GM12878 (cell line): Measurements from ENCODE around the gene PPP1R18. TPM values are rescaled to one million over a fixed set of nuclear protein-coding genes. Genes with fewer than 3 reads are reported as not detected.

Experiments used
- ATAC-seq: fragments of 200-7000 bp; cut with Tn5 transposase; 3 replicates; pipeline ENCODE4 v1.9.1; 2020; ENCODE audit warnings: mild to moderate bottlenecking, moderate library complexity
- BruUV-seq: library from RNA; stranded (reverse); fragments of 400-500 nt; replicated peaks from 2 replicates; lab custom pipeline; 2021; lab: Mats Ljungman, UMichigan
- CTCF ChIA-PET: fragments of 300-600 bp; sonication (Branson Sonifier 250); formaldehyde crosslinking; extraction: SDS; loops from one replicate; lab custom pipeline; 2021; ENCODE audit warnings: inconsistent platforms; lab: Yijun Ruan, JAX
- POLR2A ChIA-PET: fragments of 350-600 bp; formaldehyde crosslinking; extraction: SDS; loops from one replicate; lab custom pipeline; 2021; ENCODE audit warnings: inconsistent platforms; lab: Charles Lee
- RAD21 ChIA-PET: fragments of 300-600 bp; sonication (Branson Sonifier 250); formaldehyde crosslinking; loops from one replicate; lab custom pipeline; 2023; ENCODE audit warnings: antibody characterized with exemption; ENCODE audit not compliant: unreplicated experiment; lab: Charles Lee
- SMC1A ChIA-PET: fragments of 300-600 bp; sonication (Branson Sonifier 250); formaldehyde crosslinking; loops from one replicate; lab custom pipeline; 2023; ENCODE audit not compliant: unreplicated experiment, uncharacterized antibody; lab: Charles Lee
- DNase-seq: peaks from one replicate; pipeline ENCODE4 v3.0.0-alpha.2; 2011; ENCODE audit warnings: low read depth, low spot score
- FAIRE-seq: peaks from 3 replicates; lab custom pipeline; 2011; peaks lifted over from hg19 to GRCh38; lab: Jason Lieb, UNC
- H2AFZ ChIP-seq: 2 replicates; pipeline ENCODE4 v1.6.0; 2011; ENCODE audit warnings: low read depth, low read length, control low read depth; ENCODE audit not compliant: control insufficient read depth
- H3K27ac ChIP-seq: 2 replicates; pipeline ENCODE4 v1.5.1; 2011; ENCODE audit warnings: control low read depth; ENCODE audit not compliant: control insufficient read depth, insufficient read depth
- H3K27me3 ChIP-seq, 2 experiments: replicated peaks in 1 of 2; 2 replicates each; pipeline versions ENCODE4 v1.6.0 to v1.6.1; 2011; ENCODE audit warnings: low read length in 1 of 2; ENCODE audit not compliant: control insufficient read depth in 2 of 2, insufficient read depth in 2 of 2
- H3K36me3 ChIP-seq, 2 experiments: 2 replicates each; pipeline ENCODE4 v1.5.1; 2011; ENCODE audit warnings: low read length in 1 of 2; ENCODE audit not compliant: control insufficient read depth in 2 of 2, insufficient read depth in 2 of 2
- H3K4me1 ChIP-seq: 2 replicates; pipeline ENCODE4 v1.6.1; 2011; ENCODE audit warnings: mild to moderate bottlenecking, low read length, moderate library complexity, mixed read lengths; ENCODE audit not compliant: control insufficient read depth, insufficient read depth
- H3K4me2 ChIP-seq: 2 replicates; pipeline ENCODE4 v1.6.0; 2011; ENCODE audit warnings: control low read depth; ENCODE audit not compliant: control insufficient read depth, insufficient read depth
- H3K4me3 ChIP-seq: fragments of 200-600 bp; sonication (generic); 2 replicates; pipeline ENCODE4 v1.5.1; 2016
- H3K79me2 ChIP-seq: 2 replicates; pipeline ENCODE4 v1.6.0; 2011; ENCODE audit warnings: low read length; ENCODE audit not compliant: control insufficient read depth, insufficient read depth
- H3K9ac ChIP-seq: 2 replicates; pipeline ENCODE4 v1.8.0; 2011; ENCODE audit warnings: low read length, control low read depth, mixed read lengths; ENCODE audit not compliant: control insufficient read depth, insufficient read depth
- H3K9me3 ChIP-seq: replicated peaks from 3 replicates; pipeline ENCODE4 v1.5.1; 2011; ENCODE audit warnings: mild to moderate bottlenecking, low read length; ENCODE audit not compliant: control insufficient read depth, insufficient read depth
- H4K20me1 ChIP-seq: 2 replicates; pipeline ENCODE4 v1.6.0; 2011; ENCODE audit not compliant: control insufficient read depth, insufficient read depth
- CHD1 ChIP-seq: IDR thresholded peaks from 2 replicates; pipeline ENCODE4 v1.6.1; 2012; ENCODE audit warnings: low read depth, low read length, improper control_type of control experiment
- DPF2 ChIP-seq: fragments of 450-650 bp; IDR thresholded peaks from 2 replicates; pipeline ENCODE4 v1.6.1; 2017; ENCODE audit warnings: mild to moderate bottlenecking
- HDAC6 ChIP-seq: fragments of 200-600 bp; sonication (generic); IDR thresholded peaks from one replicate; pipeline ENCODE4 v1.8.0; 2017; ENCODE audit warnings: antibody characterized with exemption; ENCODE audit not compliant: unreplicated experiment
- LARP7 ChIP-seq: fragments of 450-650 bp; IDR thresholded peaks from 2 replicates; pipeline ENCODE4 v1.6.1; 2017; ENCODE audit warnings: mild to moderate bottlenecking
- MAX ChIP-seq: IDR thresholded peaks from 2 replicates; pipeline ENCODE4 v1.6.1; 2012; ENCODE audit warnings: low read depth, low read length, improper control_type of control experiment
- MEF2B ChIP-seq: fragments of 450-650 bp; IDR thresholded peaks from 2 replicates; pipeline ENCODE4 v1.6.1; 2018; ENCODE audit warnings: mild to moderate bottlenecking, moderate library complexity; ENCODE audit not compliant: partially characterized antibody, poor library complexity, severe bottlenecking
- NFIC ChIP-seq: IDR thresholded peaks from 2 replicates; pipeline ENCODE4 v1.6.1; 2012; ENCODE audit warnings: low read depth, mild to moderate bottlenecking, inconsistent platforms, low read length, moderate library complexity
- ZBTB33 ChIP-seq: fragments of 450-650 bp; IDR thresholded peaks from 2 replicates; pipeline ENCODE4 v1.6.1; 2017; ENCODE audit warnings: mild to moderate bottlenecking
- ZBTB4 ChIP-seq: fragments of 450-650 bp; formaldehyde crosslinking; IDR thresholded peaks from 2 replicates; pipeline ENCODE4 v1.4.0; 2022; ENCODE audit warnings: mild to moderate bottlenecking, moderate library complexity
- ZNF592 ChIP-seq: fragments of 450-650 bp; IDR thresholded peaks from 2 replicates; pipeline ENCODE4 v1.6.1; 2017; ENCODE audit warnings: mild to moderate bottlenecking, moderate library complexity
- whole genome bisulfite sequencing: methylation state at CpG from one replicate; pipeline ENCODE4 v1.1.6; 2016; ENCODE audit warnings: low lambda C conversion rate; ENCODE audit not compliant: insufficient replicate concordance, insufficient coverage; ENCODE audit errors: missing lambda C conversion rate; 5-methylcytosine and 5-hydroxymethylcytosine counted together
- in situ Hi-C: fragments of 300-500 bp; cut with MboI; formaldehyde crosslinking; loops from 9 replicates; pipeline ENCODE4 v1.14.3; 2018; ENCODE audit warnings: mixed read lengths
- intact Hi-C: fragments of 100-400 bp; cut with micrococcal nuclease; formaldehyde crosslinking; loops from one replicate; pipeline ENCODE4 v1.14.2; 2022; ENCODE audit not compliant: unreplicated experiment
- polyA plus RNA-seq, 11 experiments: library from polyadenylated mRNA; depleted of rRNA in 4 of 11; unstranded in 6 of 11; stranded (reverse) in 5 of 11; fragments of >200 nt; fragmentation: Nextera tagmentation in 4 of 11; fragmentation: Illumina TruSeq in 1 of 11; extraction: Ambion mirVana in 4 of 11; extraction: Trizol in 1 of 11; gene quantifications; 1 replicate in 1 of 11; 2 replicates in 10 of 11; pipeline versions ENCODE4 v1.2.1 to v1.2.3, GENCODE V29; 2011 to 2016; ENCODE audit warnings: inconsistent platforms in 2 of 11, missing spikeins in 2 of 11, low read depth in 1 of 11
- total RNA-seq, 4 experiments: library from RNA; depleted of rRNA in 3 of 4; stranded (reverse); fragments of >200 nt in 3 of 4; fragmentation: Illumina TruSeq in 1 of 4; extraction: Trizol in 1 of 4; gene quantifications; 2 replicates each; pipeline versions ENCODE4 v1.2.1 to v1.2.3, GENCODE V29; 2013 to 2021

PPP1R18 gene
- total and polyA plus RNA-seq, 10 of the 15 experiments (the other 5 are each of a cell fraction or from before 2014, with no cell fraction given): 21.0 to 119 (median 52.6) TPM

- POLR2A ChIA-PET: interaction anchor here (0.6 to 4.4 kb wide), 15 partner anchors 9 to 152 kb away, joined by 3 to 36 read pairs (median 4); partner anchors contain the start of genes MDC1 and NRM
- Histone ChIP-seq H3K36me3 (peaks cover 12% of the 10 kb centered on the region in 2 experiments; a peak in 3 of 4 replicates), H3K9ac (no peak overlapping the region), H2AFZ (peak overlapping the region; percentile 52), H3K4me2 (peak overlapping the region; percentile 74), H3K9me3 (no peaks in the 10 kb centered on the region), H3K27me3 (no peaks in the 10 kb centered on the region), H3K4me1 (peaks cover 13% of the 10 kb centered on the region), H3K4me3 (no peak overlapping the region), H4K20me1 (peaks cover 1% of the 10 kb centered on the region; the same call in 1 of the 2 replicates), H3K27ac (peak overlapping the region; percentile 32; the same call in 1 of the 2 replicates), H3K79me2 (peaks cover 2% of the 10 kb centered on the region)
- CTCF ChIA-PET: interaction anchor here (0.7 to 22.7 kb wide), 62 partner anchors 9 to 517 kb away, joined by 3 to 487 read pairs (median 6); partner anchors contain the start of genes ATAT1, DHX16, FLOT1 and GTF2H4
- intact Hi-C loops (loop anchor here (2.0 kb wide), 2 partner anchors 52 to 248 kb away; no protein-coding TSS in a partner anchor), in situ Hi-C loops (loop anchor here (5.0 kb wide), 1 partner anchor 249 kb away; no protein-coding TSS in a partner anchor)
- 18% methylated on average over 30 of the region's 30 CpGs for WGBS
- ATAC-seq: peak; percentile 87
- SMC1A ChIA-PET: interaction anchor here (0.6 to 17.7 kb wide), 35 partner anchors 10 to 357 kb away, joined by 3 to 265 read pairs (median 4); partner anchors contain the start of genes DHX16, FLOT1, MDC1 and MRPS18B
- RAD21 ChIA-PET: interaction anchor here (0.5 to 12.8 kb wide), 29 partner anchors 9 to 543 kb away, joined by 3 to 232 read pairs (median 5); partner anchors contain the start of genes DHX16, FLOT1, IER3 and MDC1
- peak; percentile 76 for FAIRE-seq
- DNase-seq: no peak
- BruUV-seq: no TSS peak
- peak; percentile 34; the same call in 1 of the 2 replicates for TF ChIP-seq DPF2
- TF ChIP-seq MEF2B: no peak
- TF ChIP-seq MAX: no peak
- TF ChIP-seq LARP7: peak; percentile 68
- TF ChIP-seq ZNF592: no peak
- TF ChIP-seq NFIC: no peak
- TF ChIP-seq CHD1: no peak
- TF ChIP-seq ZBTB33: no peak
- TF ChIP-seq HDAC6: no peak
- TF ChIP-seq ZBTB4: no peak
Measured at GRCh38 chr6:30730601-30731435, 44.4 kb upstream of the PPP1R18 start.
